T-helper 2 cell treated with Interferon-gamma antibody and Interleukin-4, amounts not matched to agents 5 μg/mL and 100 μg/mL, for 36 hours (primary cell): ENCODE data around the gene PIK3C3.

Experiments
- DNase-seq: peaks from one replicate; pipeline ENCODE4 v3.0.0; 2021; ENCODE audit warnings: low spot score
- H3K27ac Mint-ChIP-seq: one replicate; pipeline ENCODE4 v1.8.0; 2021; ENCODE audit warnings: mild to moderate bottlenecking, mixed read lengths
- H3K27me3 Mint-ChIP-seq: one replicate; pipeline ENCODE4 v1.8.0; 2021; ENCODE audit warnings: low read depth, mixed read lengths
- H3K36me3 Mint-ChIP-seq: one replicate; pipeline ENCODE4 v1.8.0; 2021; ENCODE audit warnings: low read depth, mixed read lengths
- H3K4me1 Mint-ChIP-seq: one replicate; pipeline ENCODE4 v1.8.0; 2021; ENCODE audit warnings: low read depth, mixed read lengths
- H3K4me3 Mint-ChIP-seq: one replicate; pipeline ENCODE4 v1.8.0; 2022; ENCODE audit warnings: mild to moderate bottlenecking, moderate library complexity, mixed read lengths
- H3K9me3 Mint-ChIP-seq: one replicate; pipeline ENCODE4 v1.8.0; 2021; ENCODE audit warnings: mixed read lengths

PIK3C3 gene

GRCh38 chr18:41954827-41955613 lies at the start of gene PIK3C3:
Gene PIK3C3, plus strand, starts transcription at chr18:41955234. Its CDS starts 58 bp downstream, at chr18:41955292.
- Mint-ChIP-seq H3K4me3 (peak within 1 kb of the TSS; percentile 100), H3K27me3 (peaks cover 4% of the 10 kb centered on the region), H3K27ac (peak within 1 kb of the TSS; percentile 100), H3K9me3 (no peaks in the 10 kb centered on the region), H3K36me3 (peaks cover 25% of the 10 kb centered on the region), H3K4me1 (peaks cover 28% of the 10 kb centered on the region)
- DNase-seq: peak; percentile 93

DNA sequence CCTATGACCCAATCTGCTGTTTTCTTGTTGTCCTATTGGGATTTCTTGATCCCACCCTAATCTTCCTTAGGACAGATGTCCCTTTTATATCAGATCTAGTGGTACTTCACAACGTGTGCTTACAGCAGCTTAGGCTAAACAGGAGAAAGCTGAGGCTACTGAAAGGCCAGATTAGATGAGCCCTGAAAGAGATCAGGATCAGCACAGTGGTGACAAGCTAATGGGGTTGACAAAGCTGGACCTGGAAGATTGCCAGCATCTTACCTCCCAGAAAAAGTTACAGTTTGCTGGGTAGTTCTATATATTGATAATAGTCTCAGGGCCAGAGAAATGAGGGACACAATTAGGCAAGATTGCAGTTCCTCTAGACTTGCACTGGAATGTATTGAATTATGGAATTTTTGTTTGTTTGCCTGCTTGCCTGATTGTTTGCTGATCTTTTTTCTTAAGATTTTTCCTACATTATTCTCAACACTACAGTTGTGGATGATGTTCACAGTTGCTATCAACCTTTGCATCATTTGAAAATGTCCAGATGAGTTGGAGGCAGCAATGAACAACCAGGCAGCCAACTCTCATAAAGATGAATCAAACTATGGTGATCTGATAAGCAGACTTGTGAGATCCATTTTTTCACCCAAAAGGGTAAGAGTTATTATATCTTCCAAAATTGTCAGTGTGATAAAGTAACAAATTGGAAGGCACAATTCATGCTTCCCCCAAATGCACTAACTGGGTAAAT lies 49.1 kb upstream of the PIK3C3 start:
- peaks cover 7% of the 10 kb centered on the region for H3K27me3 Mint-ChIP-seq
- no peaks in the 10 kb centered on the region for H3K36me3 Mint-ChIP-seq
- H3K9me3 Mint-ChIP-seq: no peaks in the 10 kb centered on the region
- no peak overlapping the region for H3K4me3 Mint-ChIP-seq
- H3K4me1 Mint-ChIP-seq: peaks cover 8% of the 10 kb centered on the region
- DNase-seq: peak; percentile 6
- no peak overlapping the region for H3K27ac Mint-ChIP-seq

DNA sequence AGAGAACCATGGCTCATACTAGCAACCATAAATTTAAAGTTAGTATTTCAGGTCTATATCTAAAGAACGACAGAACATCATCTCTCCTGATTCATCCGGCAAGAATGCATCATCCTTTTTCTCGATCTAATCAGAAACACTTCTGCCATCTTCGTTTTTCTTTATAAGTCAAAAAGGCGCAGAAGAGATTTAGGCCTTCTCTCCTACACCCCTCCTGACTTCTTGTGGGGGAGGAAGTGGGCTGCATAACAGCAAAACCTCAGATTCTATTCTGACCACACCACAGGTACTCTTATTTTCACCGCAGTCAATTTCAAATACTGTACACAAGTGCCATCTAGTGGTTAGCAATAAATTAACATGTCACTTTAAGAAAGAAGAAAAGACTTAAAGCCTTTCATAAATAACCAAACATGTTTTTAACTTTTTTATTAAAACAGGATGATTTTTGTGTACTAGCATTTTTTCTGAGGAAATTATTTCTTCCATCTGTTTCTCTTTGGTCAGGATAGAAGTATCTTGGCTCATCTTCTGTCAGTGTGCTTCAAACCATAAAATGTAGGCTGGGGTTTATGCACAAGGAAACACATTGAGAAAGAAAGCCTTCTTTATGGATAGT lies 48.4 kb upstream of the PIK3C3 start:
- Mint-ChIP-seq H3K27me3 (peaks cover 6% of the 10 kb centered on the region), H3K9me3 (no peaks in the 10 kb centered on the region), H3K27ac (no peak overlapping the region), H3K4me1 (peaks cover 8% of the 10 kb centered on the region), H3K36me3 (no peaks in the 10 kb centered on the region), H3K4me3 (peak overlapping the region; percentile 21)
- peak; percentile 63 for DNase-seq

DNA sequence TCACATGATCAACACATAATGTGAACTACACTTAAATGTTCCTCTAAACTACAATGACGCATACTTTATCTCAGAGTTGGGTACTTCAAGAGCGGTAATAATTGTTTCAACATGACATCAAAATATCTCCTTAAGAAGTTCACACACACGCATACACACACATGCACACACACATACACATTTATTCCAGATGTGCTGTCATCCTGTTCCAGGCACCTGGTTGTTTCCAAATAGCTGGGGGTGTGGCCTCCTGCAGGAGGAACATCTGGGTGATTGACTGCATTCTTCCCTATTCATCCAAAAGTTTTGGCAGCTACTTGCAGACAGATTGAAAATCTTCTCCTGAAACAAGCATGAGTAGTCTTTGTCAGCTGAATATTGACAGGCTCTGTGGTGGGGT lies 37.9 kb upstream of the PIK3C3 start:
- Mint-ChIP-seq H3K27me3 (peaks cover 10% of the 10 kb centered on the region), H3K36me3 (no peaks in the 10 kb centered on the region), H3K9me3 (no peaks in the 10 kb centered on the region), H3K27ac (no peak overlapping the region), H3K4me1 (no peaks in the 10 kb centered on the region), H3K4me3 (no peak overlapping the region)
- DNase-seq: no peak

DNA sequence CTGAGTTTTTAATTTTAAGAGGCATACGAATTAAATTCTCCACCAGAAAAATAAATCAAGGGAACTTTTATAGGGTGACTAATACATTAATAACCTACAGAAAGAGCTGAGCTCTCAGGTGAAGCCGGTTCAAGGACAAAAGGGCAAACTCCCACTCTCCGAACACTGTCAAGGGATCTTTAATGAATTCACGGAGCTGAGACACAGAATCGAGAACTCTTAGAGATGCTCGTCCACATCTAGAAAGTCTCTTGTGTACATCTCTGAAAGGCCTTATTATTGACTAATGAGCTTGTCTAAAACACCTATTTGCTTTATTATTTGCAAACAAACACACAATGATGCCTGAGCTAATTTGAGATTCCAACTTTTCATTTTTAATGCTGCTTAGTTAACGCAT lies 33.3 kb upstream of the PIK3C3 start:
- DNase-seq: no peak
- H3K27me3 Mint-ChIP-seq: peaks cover 12% of the 10 kb centered on the region
- H3K27ac Mint-ChIP-seq: no peak overlapping the region
- no peaks in the 10 kb centered on the region for H3K4me1 Mint-ChIP-seq
- H3K4me3 Mint-ChIP-seq: no peak overlapping the region
- no peaks in the 10 kb centered on the region for H3K9me3 Mint-ChIP-seq
- no peaks in the 10 kb centered on the region for H3K36me3 Mint-ChIP-seq

GRCh38 chr18:41922176-41922575 lies 32.9 kb upstream of the PIK3C3 start:
- H3K4me1 Mint-ChIP-seq: no peaks in the 10 kb centered on the region
- no peaks in the 10 kb centered on the region for H3K36me3 Mint-ChIP-seq
- no peak overlapping the region for H3K27ac Mint-ChIP-seq
- H3K4me3 Mint-ChIP-seq: no peak overlapping the region
- H3K9me3 Mint-ChIP-seq: no peaks in the 10 kb centered on the region
- H3K27me3 Mint-ChIP-seq: peaks cover 12% of the 10 kb centered on the region
- DNase-seq: no peak

DNA sequence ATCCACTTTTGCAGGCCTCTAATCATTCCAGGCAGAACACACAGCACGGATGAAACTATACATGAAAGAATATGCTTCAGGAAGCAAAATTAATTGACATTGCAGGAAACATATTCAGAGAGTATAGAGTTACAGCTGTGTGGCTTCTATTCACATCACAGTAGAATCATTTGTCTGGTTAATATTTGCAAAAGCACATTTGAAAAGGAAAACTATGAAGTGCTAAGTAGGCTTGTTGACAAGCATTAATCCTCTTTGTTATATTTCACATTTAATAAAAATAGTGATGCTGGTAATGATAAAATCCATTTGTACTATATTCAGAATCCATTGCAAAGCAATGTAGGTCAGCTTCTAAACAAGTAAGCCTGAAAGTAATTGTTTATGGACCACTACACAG lies 32.2 kb upstream of the PIK3C3 start:
- DNase-seq: no peak
- Mint-ChIP-seq H3K27me3 (peaks cover 12% of the 10 kb centered on the region), H3K36me3 (no peaks in the 10 kb centered on the region), H3K4me3 (no peak overlapping the region), H3K27ac (no peak overlapping the region), H3K9me3 (no peaks in the 10 kb centered on the region), H3K4me1 (no peaks in the 10 kb centered on the region)

DNA sequence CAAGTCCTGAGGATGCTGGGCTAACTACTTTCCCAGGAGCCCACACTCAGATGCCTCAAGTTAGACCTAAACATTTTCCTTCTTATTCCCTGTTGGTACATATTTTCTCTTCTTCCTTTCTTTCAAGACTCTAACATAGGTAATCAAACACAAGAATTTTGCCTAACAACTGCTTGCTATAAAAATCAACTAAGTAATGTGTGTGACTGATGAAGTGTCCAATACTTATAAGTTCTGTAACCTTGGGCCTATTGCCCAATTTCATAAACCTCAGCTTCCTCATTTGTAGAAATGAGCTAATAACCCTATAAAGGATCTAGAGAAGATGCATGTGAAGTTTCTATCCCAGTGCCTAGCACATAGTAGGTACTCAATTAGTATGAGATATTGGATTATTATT lies 31.6 kb upstream of the PIK3C3 start:
- H3K4me1 Mint-ChIP-seq: no peaks in the 10 kb centered on the region
- DNase-seq: no peak
- H3K27me3 Mint-ChIP-seq: peaks cover 12% of the 10 kb centered on the region
- no peak overlapping the region for H3K27ac Mint-ChIP-seq
- no peaks in the 10 kb centered on the region for H3K9me3 Mint-ChIP-seq
- H3K4me3 Mint-ChIP-seq: no peak overlapping the region
- H3K36me3 Mint-ChIP-seq: no peaks in the 10 kb centered on the region

DNA sequence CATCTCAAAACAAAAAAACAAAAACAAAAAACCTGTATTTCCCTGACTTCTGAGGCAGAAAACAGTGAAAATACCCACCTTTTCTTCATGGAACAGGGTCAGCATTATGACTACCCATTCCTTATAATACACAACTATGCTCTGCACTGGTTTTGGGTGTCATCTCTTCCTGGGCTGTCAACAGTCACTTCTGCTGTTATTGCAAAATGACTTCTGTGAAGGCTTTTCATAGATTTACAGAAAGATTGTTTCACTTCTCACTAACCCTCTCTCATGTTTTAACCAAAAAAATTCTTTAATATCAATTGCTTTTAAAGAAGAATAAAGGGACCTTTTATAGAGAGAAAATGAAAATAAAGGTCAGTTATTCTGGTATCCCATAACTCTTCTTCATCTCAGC lies 26.5 kb upstream of the PIK3C3 start:
- Mint-ChIP-seq H3K9me3 (no peaks in the 10 kb centered on the region), H3K36me3 (no peaks in the 10 kb centered on the region), H3K4me3 (no peak overlapping the region), H3K27ac (no peak overlapping the region), H3K4me1 (peaks cover 1% of the 10 kb centered on the region), H3K27me3 (peaks cover 18% of the 10 kb centered on the region)
- DNase-seq: no peak

GRCh38 chr18:41932899-41933298 lies 22.1 kb upstream of the PIK3C3 start:
- Mint-ChIP-seq H3K4me3 (no peak overlapping the region), H3K36me3 (no peaks in the 10 kb centered on the region), H3K9me3 (no peaks in the 10 kb centered on the region), H3K27me3 (peaks cover 18% of the 10 kb centered on the region), H3K4me1 (peaks cover 6% of the 10 kb centered on the region), H3K27ac (no peak overlapping the region)
- no peak for DNase-seq

GRCh38 chr18:41933778-41934177 lies 21.3 kb upstream of the PIK3C3 start:
- no peak overlapping the region for H3K27ac Mint-ChIP-seq
- no peak for DNase-seq
- H3K4me3 Mint-ChIP-seq: no peak overlapping the region
- H3K4me1 Mint-ChIP-seq: peaks cover 6% of the 10 kb centered on the region
- H3K9me3 Mint-ChIP-seq: no peaks in the 10 kb centered on the region
- no peaks in the 10 kb centered on the region for H3K36me3 Mint-ChIP-seq
- H3K27me3 Mint-ChIP-seq: peaks cover 18% of the 10 kb centered on the region

DNA sequence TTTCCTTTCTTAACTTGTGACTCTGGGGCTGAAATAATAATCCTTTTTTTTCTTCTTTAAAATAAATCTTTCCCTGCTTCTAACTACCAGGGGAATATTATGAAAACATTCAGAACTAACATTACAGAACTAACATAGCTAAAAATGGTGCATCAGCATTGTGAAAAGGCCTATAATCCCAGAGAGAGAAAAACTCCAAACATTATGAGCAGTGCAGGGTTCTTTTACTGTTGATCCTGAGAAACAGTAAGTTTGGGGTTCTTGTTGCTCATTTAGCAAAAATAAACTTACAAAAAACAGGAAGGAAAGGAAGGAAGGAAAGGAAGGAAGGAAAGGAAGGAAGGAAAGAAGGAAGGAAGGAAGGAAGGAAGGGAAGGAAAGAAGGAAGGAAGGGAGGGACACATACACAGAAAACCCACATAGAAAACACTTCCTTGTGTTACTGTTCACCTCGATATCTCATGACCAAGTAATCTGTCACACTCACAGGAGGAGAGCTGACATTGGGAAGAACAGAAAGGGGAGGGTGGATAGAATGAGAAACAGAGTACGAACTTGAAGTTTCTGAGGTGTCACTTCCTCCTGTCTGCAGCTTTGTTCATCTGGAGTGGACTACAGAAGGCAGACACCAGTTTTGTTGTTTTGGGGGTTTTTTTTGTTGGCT lies 18.4 kb upstream of the PIK3C3 start:
- no peak overlapping the region for H3K4me3 Mint-ChIP-seq
- DNase-seq: no peak
- no peaks in the 10 kb centered on the region for H3K36me3 Mint-ChIP-seq
- H3K27me3 Mint-ChIP-seq: peaks cover 19% of the 10 kb centered on the region
- H3K4me1 Mint-ChIP-seq: peaks cover 5% of the 10 kb centered on the region
- no peak overlapping the region for H3K27ac Mint-ChIP-seq
- no peaks in the 10 kb centered on the region for H3K9me3 Mint-ChIP-seq

- Mint-ChIP-seq H3K4me3 (no peak overlapping the region), H3K27me3 (peaks cover 17% of the 10 kb centered on the region), H3K4me1 (peaks cover 11% of the 10 kb centered on the region), H3K27ac (no peak overlapping the region), H3K9me3 (no peaks in the 10 kb centered on the region), H3K36me3 (no peaks in the 10 kb centered on the region)
- no peak for DNase-seq
Observed at GRCh38 chr18:41938445-41938844, 16.6 kb upstream of the PIK3C3 start.

DNA sequence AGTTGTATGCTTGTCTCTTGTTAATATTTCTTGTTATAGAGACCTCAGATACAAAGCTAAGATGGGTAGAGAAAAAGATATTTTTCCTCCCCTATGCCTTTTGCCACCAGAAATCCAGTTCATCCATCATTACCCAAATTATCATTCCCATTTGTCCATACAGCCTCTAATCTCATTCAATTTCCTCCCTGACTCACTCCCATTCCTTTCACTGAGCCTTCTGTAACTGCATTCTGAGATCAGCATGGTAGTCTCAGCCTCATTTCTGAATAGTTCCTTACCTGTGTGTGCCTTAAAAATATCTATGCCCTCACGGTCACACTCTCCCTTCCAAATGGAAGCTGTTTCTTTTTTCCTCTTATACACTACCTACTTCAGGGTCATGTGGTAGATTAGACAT lies 15.7 kb upstream of the PIK3C3 start:
- peaks cover 18% of the 10 kb centered on the region for H3K27me3 Mint-ChIP-seq
- no peaks in the 10 kb centered on the region for H3K36me3 Mint-ChIP-seq
- H3K4me3 Mint-ChIP-seq: no peak overlapping the region
- no peak for DNase-seq
- H3K27ac Mint-ChIP-seq: no peak overlapping the region
- no peaks in the 10 kb centered on the region for H3K9me3 Mint-ChIP-seq
- H3K4me1 Mint-ChIP-seq: peaks cover 11% of the 10 kb centered on the region
